ENCODE measurements around the gene OPHN1.
"Not testable (repeated sequence)": the region's sequence is repeated elsewhere in the genome, so short reads cannot be mapped to it uniquely, and the experiment has no call there.

Gene OPHN1

DNA sequence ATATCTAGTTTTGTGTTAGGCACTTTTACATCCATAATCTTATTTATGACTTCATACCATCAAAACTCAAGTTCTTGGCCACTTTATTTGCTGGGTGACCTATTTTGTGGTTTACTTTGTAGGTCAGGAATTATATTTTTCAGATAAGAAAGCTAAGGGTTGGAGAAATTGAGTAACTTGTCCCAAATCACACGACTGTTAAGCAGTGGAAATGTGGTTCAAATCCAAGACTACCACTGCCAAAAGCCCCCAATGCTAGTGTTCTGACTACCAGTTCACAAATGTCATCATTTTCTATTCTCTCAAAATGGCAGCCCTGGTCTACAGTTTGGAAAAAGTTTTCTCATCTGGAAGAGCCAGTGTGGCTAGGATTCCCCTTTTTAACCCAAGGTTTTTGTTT lies 74.6 kb downstream of the OPHN1 start:
- no peak for DNase-seq (ENCODE audit: low spot score)

DNA sequence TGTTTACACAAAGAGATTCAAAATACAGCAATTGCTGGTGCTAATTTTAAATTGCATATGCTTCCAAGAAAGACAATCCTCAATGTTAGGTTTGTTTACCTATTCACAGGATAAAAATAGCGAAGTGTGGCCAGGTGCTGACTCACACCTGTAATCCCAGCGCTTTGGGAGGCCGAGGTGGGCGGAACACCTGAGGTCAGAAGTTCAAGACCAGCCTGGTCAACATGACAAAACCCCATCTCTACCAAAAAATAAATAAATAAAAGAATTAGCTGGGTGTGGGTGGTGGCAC lies 77.7 kb downstream of the OPHN1 start:
- no peak for DNase-seq (ENCODE audit: low spot score)

DNA sequence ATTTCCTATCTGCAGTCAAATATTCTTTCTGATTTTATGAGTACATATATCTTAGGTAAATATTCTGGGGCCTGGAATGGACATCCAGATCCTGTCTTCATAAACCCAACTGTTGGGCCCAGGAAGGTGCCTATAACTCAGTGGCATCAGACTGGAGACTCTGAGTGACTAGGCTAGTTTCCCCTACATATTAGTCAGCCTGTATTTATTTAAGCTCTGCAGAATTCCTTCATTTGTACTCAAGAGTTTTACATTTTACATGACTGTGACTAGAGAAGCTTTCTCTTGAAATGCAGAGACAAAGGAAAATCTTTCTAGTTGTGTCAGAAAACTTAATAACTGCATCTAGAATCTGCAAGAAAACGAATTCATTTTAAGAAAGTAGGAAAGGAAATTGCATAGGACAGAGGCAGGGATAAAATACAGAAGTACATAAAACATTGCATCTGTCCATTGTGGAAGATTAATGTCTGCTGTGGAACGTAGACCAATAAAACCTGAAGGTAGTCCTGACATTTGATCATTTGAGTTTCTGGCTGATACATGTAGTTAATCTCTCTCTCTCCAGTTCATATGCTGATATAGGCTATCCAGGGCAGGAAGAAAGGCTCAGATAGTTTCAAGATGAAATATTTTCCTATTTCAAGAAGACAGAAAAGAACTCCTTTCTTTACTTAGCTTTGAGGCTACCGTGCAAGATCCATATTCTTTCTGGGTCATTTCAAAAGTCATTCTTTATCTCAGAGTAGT lies 78.2 kb downstream of the OPHN1 start:
- no peak for DNase-seq (ENCODE audit: low spot score)

DNA sequence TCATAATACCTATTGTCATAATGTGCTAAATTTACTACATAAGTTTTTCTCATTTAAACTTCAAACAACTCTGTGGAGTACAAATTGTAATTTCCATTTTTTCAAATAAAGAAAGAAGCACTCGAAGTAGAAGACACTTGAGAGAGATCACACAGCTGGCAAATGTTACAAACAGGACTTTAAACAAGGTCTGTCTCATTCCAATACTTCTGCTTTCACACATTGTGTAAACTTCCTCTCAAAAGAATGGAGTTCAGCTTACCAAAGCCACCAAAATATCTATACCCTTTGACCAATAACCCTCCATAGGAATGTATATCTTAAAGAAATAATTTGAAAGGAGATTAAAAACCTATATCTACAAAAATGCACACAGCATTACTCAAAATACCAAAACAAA lies 88.3 kb downstream of the OPHN1 start:
- DNase-seq (ENCODE audit: low spot score), result no peak

DNA sequence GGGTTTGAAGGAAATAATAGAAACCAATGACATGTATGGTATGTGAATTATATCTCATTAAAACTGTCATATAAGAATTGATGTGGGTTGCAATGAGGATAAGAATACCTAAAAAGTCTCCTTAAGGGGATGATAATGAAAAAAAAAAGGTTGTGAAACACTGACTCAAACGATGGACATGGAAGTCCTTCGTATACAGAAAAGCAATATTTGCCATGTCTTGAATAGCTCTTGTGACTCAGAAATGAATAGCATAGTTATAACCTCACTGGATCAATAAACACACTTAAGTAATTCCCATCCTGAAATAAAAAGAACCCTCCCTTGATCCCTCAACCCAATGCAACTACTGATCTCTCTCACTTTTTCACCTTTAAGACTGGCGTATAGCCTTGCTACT lies 89.7 kb downstream of the OPHN1 start:
- DNase-seq (ENCODE audit: low spot score), result no peak

DNA sequence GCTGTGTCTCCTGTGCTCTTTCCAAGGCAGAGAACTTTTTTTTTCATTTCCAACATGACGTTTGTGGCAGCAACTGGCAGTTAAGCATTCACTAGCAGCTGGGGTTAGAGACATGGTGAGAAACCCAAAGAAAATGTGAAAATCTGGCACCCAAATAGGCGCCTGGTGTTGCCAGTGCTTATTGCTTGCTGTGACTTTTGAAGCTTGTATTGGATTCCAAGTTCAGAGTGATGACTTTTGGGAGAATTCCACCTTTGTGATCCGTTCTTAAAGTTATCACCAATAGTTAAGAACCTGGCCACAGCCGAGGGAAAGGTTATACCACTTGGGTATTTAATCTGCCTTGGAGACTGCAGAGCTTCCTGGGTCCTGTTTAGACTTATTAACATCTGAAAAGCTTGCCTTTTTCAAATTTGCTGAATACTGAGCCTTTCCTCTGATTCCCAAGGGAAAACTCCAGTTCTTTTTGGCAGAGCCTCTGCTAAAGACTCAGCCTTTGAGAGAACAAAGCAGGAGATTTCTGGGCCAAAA lies 101.0 kb downstream of the OPHN1 start:
- no peak for DNase-seq (ENCODE audit: low spot score)

DNA sequence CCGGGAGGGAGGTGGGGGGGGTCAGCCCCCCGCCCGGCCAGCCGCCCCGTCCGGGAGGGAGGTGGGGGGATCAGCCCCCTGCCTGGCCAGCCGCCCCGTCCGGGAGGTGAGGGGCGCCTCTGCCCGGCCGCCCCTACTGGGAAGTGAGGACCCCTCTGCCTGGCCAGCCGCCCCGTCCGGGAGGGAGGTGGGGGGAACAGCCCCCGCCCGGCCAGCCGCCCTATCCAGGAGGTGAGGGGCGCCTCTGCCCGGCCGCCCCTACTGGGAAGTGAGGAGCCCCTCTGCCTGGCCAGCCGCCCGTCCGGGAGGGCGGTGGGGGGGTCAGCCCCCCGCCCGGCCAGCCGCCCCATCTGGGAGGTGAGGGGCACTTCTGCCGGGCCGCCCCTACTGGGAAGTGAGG lies 106.5 kb downstream of the OPHN1 start:
- DNase-seq (ENCODE audit: low spot score), result not testable (repeated sequence)

DNA sequence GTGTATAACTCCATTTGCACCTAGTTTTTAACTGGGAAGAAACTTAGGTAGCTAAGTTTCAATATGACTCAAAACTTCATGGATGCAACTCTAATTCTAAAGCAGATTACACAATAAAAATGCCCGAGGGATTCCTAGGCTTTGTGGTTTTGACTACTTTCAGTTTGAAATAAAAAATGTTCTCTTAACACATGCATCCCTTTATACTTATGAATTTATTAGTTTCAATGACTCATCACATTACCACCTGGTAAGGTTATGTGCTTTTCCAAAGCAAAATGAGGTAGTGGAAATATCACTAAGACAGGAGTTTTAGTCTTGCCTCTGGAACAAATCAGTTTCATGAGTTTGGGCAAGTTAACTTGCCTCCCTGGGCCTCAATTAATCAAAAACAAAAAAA lies 125.5 kb downstream of the OPHN1 start:
- peak; percentile 22 for DNase-seq (ENCODE audit: low spot score)

DNA sequence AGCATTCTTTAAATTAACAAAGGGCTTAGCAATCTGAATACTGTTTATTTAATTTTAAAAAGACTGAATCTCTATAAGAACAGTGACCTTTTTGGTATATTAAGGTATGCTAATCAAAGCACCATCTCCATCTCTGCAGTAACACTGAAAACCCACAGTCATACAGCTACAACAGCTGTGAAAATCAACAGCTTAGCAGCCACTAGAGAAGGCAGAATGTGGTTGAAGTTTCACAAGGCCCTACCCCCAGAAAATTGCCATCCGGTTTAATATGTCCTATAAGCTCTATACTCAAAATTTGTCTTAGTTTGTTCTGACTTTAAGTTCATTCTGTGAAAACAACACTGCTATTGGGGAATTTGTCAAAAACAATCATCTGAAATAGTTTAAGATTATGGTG lies 128.7 kb downstream of the OPHN1 start:
- DNase-seq (ENCODE audit: low spot score), result no peak

DNA sequence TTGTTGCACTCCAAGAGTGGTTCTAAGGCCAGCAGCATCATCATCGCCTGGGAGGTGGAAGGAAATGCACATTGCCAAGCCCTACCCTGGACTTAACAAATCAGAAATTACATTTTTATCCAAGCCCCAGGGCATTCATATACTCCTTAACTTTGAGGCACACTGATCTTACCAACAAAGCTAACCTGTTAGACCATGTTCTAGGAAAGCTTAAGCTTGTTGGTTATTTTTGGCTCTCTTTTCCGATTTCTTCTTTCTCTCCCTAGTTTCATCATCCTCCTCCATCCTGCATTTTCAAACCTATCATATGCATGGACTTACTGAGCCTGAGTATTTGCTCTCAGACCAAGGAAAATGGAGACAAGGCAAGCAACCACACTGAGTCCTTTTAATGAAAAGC lies 133.4 kb downstream of the OPHN1 start:
- no peak for DNase-seq (ENCODE audit: low spot score)

DNA sequence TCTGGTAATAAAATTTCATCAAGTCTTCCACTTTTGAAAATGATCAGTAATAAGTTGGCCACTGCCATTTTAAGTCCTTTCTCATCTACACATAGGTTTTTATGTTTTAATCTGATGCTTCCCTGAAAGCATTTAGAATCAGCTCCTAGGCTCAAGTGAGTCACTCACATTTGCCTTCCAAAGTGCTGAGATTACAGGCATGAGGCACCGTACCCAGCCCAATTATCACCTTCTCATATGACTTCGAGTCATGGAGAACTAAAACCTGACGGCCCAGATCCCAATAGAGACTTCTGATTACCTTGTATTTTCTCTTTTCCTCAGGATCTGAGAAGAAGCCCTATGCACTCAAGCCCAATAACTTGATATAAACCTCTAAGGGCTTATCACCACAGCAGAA lies 140.8 kb downstream of the OPHN1 start:
- no peak for DNase-seq (ENCODE audit: low spot score)

DNA sequence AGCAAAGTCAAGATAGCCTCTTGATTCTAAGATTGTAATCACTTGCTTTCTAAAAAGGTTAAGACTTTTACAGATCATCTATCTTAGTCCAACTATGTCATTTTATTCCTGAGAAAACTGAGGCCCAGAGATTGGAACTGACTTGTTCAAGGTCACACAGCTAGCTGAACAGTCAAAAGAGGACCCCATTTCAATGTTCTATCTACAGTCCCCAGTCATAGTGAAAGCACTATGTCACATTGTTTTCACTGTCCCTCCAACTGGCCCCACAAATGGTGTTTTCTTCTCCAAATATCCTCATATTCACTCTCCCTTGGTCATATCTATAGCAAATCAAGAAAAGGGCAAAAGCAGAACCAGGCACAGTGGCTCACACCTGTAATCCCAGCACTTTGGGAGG lies 145.2 kb downstream of the OPHN1 start:
- no peak for DNase-seq (ENCODE audit: low spot score)

DNA sequence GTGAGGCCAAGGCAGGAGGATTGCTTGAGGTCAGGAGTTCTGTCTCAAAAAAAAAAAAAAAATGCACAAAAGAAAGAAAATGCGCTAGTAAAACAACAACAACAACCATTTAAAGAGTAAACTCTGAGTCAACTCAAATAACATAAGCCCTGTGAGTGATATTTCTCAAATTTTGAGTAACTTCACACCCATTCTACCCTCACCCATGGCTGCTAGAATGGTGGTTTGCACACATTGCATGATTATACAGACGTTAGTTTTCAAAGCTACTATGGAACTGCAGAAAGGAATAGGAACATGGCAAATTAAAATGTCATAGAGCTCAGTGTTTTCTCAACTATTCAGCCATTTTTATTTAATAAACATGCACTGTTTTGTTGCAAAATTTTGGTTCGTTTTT lies 145.9 kb downstream of the OPHN1 start:
- no peak for DNase-seq (ENCODE audit: low spot score)

DNA sequence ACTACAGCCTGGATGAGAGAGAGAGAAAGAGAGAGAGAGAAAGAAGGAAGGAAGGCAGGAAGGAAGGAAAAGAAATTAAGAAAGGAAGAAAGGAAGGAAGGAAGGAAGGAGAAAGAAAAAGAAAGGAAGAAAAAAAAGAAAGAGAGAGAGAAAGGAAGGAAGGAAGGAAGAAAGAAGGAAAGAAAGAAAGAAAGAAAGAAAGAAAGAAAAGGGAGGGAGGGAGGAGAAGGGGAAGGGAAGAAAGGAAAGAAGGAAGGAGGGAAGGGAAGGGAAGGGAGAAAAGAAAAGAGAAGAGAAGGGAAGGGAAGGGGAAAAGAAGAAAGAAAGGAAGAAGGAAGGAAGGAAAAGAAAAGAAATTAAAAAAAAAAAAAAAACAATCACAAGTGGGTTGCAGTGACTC lies 146.3 kb downstream of the OPHN1 start:
- DNase-seq (ENCODE audit: low spot score), result no peak

DNA sequence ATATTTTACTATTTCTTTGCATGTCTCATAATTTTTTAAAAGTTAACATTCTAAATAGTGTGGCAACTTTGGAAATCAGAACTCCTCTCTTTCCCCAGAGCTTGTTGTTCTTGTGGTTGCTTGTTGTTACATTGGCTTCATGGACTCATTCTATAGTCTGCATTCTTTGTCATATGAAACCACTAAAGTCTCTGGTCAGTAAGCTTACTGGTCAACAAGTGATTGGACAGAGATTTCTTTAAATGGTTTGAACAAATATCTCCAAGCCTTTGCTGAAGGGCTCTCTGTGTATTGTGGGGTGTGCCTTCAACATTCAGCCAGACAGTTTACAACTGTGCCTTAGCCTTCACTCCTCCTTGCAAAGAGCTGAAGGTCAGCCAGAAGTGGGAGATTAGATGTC lies 147.2 kb downstream of the OPHN1 start:
- no peak for DNase-seq (ENCODE audit: low spot score)

DNA sequence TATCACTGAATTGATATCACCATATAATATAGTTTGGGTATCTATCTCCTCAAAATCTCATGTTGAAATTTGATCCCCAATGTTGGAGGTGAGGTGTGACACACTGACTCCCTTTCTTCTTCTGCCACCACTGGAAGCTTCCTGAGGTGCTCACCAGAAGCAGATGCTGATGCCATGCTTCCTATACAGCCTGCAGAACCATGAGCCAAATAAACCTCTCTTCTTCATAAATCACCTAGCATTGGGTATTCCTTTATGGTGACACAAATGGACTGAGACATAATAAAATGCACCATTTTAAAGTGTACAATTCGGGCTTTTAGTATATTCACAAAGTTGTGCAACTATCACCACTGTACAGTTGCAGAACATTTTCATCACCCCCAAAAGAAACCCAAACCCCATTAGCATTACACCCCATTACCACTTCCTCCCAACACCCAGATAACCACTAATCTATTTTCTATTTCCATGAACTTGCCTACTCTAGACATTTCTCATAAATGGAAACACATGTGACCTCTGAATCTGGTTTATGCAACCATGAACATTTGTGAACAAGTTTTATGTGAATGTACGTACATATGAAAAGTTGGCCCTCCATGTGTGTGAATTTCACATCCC lies 148.9 kb downstream of the OPHN1 start:
- DNase-seq (ENCODE audit: low spot score), result no peak

DNA sequence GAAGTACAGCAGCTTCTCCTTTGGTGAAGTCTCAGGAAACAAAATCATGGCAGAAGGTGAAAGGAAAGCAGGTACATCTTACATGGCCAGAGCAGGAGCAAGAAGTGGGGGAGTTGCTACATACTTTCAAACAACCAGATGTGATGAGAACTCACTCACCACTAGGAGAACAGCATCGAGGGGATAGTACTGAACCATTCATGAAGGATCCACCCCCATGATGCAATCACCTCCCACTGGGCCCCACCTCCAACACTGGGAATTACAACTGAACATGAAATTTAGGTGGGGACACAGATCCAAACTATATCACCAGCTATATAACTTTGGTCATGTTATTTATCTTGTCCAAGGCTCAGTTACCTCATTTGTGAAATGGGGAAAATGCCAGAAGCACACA lies 159.4 kb downstream of the OPHN1 start:
- DNase-seq (ENCODE audit: low spot score), result no peak

DNA sequence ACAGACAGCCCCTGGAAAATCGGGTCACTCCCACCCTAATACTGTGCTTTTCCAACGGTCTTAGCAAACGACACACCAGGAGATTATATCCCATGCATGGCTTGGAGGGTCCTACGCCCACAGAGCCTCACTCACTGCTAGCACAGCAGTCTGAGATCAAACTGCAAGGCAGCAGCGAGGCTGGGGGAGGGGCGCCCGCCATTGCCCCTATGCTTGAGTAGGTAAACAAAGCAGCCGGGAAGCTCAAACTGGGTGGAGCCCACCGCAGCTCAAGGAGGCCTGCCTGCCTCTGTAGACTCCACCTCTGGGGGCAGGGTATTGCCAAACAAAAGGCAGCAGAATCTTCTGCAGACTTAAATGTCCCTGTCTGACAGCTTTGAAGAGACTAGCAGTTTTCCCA lies 168.5 kb downstream of the OPHN1 start:
- not testable (repeated sequence) for DNase-seq (ENCODE audit: low spot score)

DNA sequence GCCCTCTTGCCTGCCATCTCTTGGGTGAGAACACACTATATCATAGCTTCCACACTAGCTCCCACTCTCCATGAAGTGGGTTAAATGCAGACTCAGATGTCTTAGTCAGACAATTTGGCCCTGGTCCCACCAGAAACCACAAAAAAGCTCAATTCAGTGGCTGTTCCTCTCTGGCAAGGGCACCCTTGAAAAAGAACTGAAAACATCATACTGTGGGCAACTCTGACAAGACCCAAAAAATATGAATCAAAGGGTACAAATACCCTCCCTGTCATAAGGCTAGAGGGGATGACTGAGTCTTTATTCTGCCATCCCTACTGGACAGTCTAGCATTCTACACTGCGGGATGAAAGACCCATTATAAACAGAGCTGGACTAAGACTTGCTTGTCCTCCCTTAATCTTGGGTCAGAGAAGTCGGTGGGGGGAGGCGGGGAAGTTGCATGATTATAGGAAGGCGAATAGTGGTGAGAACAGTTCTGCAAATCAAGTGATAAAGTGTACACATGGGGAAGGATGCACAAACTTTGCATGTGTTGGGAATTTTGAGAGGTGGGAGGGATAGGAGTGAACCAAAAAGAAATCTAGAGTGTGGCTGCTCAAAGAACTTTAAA lies 172.1 kb downstream of the OPHN1 start:
- peak; percentile 56 for DNase-seq (ENCODE audit: low spot score)

DNA sequence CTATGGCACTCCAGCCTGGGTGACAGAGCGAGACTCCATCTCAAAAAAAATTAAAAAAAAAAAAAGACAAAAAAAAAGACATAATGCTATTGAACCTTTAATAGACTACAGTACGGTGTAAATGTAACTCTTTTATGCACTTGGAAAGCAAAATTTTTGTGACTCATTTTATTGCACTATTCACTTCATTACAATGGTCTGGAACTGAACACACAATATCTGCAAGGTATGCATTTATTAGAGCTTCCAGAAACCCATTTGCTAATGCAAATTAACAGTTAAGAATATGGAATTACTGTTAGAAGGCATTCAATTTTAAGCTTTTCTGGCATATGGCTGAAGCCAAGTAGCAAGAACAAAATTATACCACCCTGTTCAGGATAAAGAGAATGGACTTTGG lies 176.3 kb downstream of the OPHN1 start:
- no peak for DNase-seq (ENCODE audit: low spot score)

DNA sequence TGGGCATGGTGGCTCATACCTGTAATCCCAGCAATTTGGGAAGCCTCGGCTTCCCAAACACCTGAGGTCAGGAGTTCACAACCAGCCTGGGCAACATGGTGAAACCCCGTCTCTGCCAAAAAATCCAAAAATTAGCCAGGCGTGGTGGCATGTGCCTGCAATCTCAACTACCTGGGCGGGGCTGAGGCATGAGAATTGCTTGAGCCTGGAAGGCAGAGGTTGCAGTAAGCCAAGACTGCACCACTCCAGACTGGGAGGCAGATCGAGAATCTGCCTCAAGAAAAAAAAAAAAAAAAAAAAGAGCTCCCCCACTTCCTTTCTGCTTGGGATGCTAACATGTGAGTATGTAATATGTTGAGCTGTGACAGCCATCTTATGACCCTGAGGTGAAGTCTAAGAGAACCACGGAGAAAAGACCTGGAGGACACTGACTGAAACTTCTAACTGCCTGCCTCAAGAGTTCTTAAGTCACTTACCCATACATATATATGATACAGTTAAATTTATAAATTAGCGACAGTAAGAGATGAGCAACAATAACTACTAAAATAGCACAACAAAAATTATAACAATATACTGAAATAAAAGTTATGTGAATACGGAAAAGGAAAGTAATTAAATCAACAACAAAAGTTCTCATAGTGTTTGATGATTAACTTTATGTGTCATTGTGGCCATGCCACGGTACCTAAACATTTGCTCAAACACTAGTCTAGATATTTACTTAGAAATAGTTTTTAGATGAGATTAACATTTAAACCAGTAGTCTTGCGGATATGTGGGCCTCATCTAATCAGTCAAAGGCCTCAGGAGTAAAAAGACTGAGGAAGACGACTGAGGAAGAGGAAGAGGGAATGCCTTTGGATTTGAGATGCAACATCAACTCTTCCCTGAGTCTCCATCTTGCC lies 178.3 kb downstream of the OPHN1 start:
- DNase-seq (ENCODE audit: low spot score), result no peak

DNA sequence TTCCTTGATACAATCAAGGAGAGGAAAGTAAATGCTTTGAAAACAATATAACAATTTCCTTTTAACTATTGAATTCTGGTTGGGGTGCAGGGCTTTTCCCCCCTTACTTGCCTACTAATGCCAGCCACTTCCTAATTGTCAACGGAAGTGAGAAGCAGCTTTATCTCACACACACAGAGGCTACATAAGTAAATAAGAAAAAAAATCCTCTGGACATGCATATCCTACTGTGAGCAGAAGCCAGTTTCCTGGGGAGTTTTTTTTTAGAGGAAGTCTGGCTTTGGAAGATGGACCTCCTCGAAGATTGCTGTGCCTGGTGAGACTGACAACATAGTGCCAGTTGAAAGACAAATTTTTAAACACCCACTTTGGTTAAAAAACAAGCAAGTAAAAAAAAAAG lies 180.6 kb downstream of the OPHN1 start:
- no peak for DNase-seq (ENCODE audit: low spot score)

DNA sequence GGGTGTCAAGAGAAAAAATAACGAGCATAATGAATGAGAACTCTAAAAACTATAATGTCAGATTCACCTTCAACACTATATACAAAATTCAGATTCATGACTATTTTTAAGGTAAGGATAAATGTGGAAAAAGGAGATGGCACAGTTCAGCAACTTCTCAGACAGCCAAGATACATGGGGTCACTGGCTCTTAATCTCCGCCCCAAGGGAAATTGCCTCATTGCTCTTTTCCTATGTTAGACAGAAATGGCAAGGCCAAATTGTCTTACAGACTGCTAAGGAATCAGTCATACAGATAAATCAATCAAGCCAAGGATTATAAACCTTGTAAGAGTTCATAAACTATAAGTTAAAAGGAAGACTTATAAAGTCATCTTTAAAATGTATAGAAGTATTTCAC lies 183.4 kb downstream of the OPHN1 start:
- DNase-seq (ENCODE audit: low spot score), result no peak
